HG02642 (cell line): ENCODE results near the gene MCEE.
"Not testable (repeated sequence)": the region's sequence is repeated elsewhere in the genome, so short reads cannot be mapped to it uniquely, and the experiment has no call there.

ENCODE experiments used
- ATAC-seq: cut with Tn5 transposase; IDR thresholded peaks from one replicate; pipeline ENCODE4 v1.9.1; 2021; ENCODE audit warnings: mild to moderate bottlenecking; ENCODE audit not compliant: unreplicated experiment, poor library complexity

Gene MCEE

DNA sequence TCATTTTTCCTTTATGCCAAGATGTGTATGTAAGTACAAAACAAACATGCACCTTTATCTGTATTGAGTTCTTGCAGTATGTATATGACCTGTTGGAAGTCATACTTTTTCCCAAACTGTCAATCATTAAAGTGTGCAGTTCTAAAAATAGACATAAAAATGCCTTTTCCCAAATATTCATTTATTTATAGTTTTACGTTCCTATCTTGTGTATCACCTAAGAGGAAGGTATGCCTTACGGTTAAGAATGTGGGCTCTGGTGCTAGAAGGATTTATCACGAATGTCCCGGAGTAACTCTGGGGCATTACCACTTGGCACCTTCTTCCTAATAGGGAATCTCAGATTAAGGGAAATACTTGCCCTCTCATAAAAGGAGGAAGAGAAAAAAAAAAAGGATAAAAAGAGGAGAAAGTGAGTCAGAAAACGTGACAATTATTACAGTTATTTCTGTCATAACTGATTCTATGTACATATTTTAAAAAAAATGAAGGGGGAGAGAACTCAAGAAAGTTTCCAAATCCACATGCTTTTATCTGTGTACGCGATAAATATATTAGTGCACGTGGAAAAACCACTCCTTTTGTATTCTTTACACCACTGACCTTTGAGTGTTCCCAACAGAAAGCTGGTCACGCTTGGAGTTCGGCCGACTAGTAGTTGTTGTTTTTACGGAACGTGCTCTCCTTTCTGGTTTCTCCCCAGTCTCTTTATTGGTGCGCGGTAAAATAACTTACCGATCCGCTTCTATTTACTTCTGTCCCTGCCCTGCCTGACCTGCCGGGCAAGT lies 721 bp downstream of the MCEE start:
- no peak for ATAC-seq

DNA sequence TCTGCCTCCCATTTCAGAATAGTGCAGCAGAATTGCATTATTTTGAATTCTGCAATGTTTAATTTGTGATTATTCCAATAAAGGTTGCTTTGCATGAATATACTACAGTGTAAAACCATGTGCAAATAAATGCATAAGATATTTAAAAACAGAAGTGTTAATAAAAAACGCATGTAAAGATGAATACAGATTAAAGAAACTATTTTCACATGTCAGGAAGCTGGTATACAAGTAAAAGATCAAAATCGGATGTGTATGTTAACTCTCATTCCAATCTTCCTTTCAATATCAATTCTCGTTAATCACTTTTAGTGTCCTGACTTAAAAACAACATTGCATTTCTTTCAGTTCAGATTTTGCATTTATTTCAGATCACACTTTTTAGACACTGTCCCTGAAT lies 3.1 kb downstream of the MCEE start:
- no peak for ATAC-seq

DNA sequence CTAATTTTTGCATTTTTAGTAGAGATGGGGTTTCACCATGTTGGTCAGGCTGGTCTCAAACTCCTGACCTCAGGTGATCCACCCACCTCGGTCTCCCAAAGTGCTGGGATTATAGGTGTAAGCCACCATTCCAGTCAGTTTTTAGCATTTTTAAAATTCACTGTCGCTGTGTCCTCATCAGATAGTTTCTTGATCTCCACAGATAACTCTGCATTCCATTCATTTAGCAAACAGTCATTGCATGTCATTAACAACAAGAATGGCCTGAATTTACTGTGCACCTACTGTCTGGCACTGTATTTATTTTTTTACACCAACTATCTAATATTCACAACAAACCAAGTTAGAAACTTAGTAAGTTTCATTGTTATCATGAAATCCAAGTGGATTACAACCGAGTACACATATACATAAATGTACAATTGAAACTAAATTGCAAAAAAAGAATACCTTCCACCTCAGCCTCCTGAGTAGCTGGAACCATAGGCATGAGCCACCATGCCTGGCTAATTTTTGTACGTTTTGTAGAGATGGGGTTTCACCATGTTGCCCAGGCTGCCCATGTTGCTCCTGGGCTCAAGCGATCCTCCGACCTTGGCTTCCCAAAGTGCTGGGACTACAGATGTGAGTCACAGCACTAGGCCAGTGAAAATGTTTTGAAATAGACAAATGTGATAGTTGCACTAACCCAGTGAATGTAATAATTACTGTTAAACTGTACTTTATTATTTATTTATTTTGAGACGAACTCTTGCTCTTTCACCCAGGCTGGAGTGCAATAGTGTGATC lies 4.3 kb downstream of the MCEE start:
- no peak for ATAC-seq

DNA sequence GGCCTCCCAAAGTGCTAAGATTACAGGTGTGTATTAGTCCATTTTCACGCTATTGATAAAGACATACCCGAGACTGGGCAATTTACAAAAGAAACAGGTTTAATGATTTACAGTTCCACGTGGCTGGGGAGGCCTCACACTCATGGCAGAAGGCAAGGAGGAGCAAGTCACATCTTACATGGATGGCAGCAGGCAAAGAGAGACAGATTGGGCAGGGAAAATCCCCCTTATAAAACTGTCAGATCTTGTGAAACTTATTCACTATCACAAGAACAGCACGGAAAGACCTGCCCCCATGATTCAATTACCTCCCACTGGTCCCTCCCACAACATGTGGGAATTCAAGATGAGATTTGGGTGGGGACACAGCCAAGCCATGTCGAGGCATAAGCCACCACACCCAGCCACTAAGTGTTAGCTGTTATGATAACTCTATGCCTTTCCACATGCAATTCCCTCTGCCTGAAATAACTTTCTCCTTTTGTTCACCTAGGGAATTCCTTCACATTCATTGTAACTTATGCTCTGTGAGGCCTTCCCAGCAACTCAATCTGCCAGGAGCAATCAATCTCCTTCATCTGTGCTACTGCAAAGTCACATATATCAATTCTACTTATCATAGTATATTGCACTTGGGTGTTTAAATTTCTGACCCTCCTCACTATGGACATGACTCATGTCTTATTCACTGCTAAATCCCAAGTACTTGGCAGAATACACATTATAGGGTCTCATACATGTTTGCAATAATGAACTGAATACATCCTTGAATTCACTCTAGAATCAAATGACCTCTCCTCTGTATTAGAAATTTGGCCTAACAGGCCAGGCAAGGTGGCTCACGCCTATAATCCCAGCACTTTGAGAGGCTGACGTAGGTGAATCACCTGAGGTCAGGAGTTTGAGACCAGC lies 7.4 kb downstream of the MCEE start:
- ATAC-seq: no peak

DNA sequence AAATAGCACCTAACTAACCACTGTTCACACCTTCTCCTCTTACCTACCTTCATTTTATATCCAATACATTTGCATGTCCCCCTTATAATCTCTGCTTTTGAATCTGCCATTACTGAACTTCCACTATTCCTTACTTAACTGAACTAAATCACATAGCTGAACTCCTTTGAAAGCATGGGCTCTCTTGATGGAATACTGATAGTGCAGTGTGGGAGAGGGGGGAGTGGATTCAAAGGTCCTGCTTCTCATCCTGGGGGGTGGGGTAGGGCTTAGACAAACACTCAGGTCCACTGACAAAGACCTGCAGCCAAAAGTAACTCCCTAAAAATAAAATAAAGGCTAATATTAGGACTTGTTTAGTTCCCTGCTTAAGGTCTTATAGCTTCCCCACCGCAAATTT lies 8.6 kb downstream of the MCEE start:
- no peak for ATAC-seq

DNA sequence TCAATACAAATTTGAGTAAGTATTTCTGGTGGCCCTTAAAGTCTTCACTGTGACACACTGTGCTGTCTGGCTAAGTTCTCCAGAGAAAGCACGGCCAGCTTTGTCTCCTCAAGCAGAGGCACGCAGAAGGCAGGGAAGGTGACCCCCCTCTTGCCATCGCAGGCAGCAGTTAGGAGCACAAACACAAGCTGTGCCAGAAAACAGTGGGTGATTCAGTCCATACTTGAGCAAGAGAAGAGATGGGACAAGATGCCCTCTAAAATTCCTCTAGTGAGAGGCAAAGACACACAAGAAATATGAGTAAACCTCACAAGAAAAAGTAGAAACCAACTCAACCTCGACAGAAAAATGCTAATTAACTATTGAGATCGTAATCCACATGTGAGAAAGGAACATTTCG lies 9.8 kb downstream of the MCEE start:
- ATAC-seq: no peak

DNA sequence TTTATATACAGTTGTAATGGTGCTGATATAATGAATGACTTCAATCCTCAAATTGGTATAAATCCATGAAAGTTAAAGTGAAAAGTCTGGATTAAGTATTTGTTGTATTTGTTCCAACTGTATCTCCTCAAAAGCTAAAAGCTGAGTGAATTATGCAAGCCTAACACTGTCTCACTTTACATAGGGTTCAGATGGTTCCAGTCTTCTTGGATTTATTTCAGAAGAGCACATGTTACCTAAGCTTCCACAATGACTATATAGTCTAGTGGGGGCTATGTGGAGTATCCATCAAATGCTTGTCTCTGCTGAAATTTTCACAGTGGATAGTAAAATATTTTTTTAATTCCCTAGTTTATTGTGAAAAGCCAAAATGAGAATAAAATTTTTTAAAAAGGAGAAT lies 13.0 kb downstream of the MCEE start:
- ATAC-seq: no peak

DNA sequence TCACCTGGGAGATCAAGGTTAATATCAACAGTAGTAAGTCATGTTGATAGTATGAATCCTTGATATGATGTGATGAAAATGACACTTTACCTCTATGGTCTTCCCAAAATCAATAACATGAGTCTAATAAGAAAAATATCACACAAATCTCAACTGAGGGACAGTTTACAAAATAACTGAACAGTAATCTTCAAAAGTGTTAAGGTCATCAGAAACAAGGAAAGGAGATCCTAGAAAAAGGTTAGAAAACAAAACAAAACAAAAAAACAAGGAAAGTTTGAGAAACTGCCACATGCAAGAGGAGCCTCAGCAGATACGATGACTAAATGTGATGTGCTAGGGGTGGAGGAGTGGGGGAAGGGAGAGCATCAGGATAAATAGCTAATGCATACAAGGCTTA lies 16.2 kb downstream of the MCEE start:
- ATAC-seq: no peak

DNA sequence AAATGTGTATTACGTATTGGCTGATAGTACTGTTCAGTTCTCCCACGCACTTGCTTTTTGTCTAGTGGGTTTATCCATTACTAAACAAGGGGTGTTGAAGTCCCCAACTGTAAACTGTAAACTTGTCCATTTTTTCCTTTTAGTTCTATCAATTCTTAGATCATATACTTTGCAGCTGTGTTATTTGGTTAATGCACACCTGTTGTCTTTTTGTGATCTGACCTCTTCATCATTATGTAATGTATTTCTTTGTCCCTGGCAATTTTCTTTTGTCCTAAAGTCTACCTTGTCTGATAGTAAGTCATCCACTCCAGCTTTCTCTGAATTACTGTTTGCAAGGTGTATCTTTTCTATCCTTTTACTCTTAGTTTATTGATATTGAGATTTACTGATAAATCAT lies 21.9 kb downstream of the MCEE start:
- no peak for ATAC-seq

DNA sequence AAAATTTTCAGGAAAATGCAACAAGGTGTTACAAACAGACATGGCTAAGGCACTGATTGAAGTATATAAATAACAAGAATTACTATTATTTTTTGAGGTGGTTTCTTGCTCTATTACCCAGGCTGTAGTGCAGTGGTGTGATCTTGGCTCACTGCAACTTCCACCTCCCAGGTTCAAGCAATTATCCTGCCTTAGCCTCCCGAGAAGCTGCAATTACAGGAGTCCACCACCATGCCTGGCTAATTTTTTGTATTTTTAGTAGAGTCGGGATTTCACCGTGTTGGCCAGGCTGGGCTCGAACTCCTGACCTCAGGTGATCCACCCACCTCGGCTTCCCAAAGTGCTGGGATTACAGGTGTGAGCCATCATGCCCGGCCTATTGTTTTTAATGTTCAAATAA lies 23.6 kb downstream of the MCEE start:
- ATAC-seq: not testable (repeated sequence)

DNA sequence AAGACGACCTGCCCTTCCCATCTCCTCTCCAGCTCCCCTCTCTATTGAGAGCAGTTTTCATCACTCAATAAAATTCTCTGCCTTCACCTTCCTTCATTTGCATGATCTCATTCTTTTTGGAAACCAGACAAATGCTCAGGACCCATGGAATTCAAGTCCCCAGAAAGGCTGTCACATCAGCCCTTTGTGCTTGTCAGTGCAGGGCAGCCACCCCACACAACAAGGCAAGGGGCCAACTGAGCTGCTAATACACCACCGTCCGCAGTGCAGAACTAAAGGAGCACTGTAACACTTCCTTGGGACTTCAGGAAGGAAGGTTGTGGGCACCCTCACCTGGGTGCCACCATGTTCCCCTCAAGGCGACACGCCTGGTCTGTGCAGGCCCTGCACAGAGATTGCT lies 26.2 kb downstream of the MCEE start:
- ATAC-seq: no peak

DNA sequence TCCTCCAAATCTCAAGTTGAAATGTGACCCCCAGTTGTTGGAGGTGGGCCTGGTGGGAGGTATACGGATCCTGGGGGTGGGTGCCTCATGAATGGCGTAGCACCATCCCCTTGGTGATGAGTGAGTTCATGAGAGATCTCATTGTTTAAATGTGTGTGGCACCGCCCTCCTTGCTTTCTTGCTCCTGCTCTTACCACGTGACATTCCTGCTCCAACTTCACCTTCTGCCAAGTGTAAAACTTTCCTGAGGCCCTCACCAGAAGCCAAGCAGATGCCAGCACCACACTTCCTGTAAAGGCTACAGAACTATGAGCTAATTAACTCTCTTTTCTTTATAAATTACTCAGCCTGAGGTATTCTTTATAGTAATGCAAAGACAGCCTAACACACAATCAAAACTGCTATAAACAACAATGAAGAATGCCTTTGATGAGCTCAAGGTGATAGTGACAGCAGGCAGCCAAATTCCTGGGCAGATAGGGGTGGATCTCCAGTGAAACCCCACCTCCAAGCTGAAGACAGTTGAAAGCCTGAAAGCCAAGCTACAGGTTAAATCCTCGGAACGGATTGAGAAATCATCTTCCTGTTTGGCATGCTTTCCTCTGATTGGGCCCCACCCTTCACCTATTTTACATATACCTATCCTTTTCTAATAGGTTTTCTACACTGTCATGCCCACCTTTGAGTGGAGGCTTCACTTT lies 26.9 kb downstream of the MCEE start:
- no peak for ATAC-seq

DNA sequence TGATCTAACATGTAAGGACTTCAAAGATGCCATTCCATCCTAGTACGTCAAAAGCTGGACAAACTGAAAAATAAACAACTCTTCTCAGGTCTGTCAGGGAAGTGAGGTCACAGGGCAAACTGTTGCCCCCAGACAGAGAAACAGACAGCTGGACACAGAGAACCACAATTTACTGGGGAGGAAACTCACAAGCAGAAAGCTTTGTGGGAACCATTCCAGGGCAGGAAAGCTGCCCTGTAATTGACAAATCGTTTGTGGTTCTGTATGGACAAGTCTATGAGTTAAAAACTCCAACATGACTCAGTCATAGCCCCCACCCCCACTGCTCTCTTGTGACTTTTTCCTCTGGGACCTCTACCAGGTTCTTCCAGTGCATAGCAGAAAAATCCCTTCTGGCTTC lies 28.4 kb downstream of the MCEE start:
- ATAC-seq: no peak

DNA sequence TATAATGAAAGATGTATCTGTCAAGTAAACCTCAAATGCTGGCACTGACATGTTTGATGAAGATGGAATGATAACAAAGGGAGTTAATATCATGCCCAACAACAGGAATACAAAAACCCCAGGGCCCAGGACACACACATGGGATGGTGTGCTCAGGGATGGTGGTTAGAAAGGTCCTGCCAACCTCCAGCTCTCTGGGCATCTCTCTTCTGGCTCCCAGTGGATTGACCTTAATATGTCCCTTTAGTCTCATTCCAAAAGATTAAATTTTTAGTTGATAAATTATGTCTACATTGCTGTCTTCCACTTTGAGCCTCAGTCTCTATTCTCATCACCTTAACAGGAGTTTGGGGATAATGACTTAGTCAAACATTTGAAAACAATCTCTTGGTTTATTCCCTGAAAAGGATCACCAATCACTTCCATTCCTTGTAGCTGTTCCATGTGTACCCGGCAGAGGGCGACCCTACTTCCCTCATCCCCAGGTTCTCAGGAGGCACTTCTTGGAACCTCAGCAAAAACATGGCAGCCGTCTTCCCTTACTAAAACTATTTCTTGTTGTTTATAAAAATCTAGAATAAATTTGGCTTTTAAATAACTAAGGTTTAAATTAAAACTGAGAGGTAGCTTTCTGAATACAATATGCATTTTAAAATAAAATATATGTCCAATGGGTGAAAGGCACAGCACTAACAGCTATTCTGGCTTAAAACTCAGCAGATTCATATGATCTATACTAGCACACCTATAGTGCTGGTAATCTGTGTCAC lies 29.6 kb downstream of the MCEE start:
- no peak for ATAC-seq

DNA sequence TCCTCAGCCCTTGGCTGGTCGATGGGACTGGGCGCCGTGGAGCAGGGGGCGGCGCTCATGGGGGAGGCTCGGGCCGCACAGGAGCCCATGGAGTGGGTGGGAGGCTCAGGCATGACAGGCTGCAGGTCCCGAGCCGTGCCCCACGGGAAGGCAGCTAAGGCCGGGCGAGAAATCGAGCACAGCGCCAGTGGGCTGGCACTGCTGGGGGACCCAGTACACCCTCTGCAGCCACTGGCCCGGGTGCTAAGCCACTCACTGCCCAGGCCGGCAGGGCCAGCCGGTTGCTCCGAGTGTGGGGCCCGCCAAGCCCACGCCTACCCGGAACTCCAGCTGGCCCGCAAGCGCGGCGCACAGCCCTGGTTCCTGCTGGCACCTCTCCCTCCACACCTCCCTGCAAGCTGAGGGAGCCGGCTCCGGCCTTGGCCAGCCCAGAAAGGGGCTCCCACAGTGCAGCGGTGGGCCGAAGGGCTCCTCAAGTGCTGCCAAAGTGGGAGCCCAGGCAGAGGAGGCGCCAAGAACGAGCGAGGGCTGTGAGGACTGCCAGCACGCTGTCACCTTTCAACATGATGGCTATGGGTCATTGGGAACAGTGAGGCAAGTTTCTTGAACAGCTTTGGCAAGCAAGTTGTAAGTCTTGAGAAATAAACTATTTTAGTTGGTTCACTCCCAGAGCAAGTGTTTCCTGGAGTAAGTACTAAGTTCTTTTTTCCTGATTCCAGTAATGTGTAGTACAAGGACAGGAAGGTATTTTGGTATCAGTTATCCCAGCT lies 37.4 kb downstream of the MCEE start:
- ATAC-seq: not testable (repeated sequence)

DNA sequence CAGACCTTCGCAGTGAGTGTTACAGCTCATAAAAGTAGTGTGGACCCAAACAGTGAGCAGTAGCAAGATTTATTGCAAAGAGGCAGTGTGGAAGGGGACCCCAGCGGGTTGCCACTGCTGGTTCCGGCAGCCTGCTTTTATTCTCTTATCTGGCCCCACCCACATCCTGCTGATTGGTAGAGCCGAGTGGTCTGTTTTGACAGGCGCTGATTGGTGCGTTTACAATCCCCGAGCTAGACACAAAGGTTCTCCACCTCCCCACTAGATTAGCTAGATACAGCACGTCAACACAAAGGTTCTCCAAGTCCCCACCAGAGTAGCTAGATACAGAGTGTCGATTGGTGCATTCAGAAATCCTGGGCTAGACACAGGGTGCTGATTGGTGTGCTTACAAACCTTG lies 38.2 kb downstream of the MCEE start:
- not testable (repeated sequence) for ATAC-seq

DNA sequence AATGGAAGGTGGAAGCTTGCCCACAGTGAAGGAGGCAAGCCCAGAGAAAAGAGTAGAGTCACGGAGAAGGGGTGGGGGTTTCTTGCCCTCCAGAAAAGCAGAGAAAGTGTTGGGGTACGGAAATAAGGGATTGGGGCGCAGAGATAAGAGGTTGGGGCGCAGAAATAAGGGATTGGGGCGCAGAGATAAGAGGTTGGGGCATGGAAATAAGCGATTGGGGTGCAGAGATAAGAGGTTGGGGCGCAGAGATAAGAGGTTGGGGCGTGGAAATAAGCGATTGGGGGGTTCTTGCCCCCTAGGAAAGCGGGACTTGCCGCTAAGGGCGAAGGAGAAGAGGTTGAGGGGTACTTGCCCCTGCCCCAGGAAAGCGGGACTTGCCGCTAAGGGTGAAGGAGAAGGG lies 40.6 kb downstream of the MCEE start:
- ATAC-seq: not testable (repeated sequence)

DNA sequence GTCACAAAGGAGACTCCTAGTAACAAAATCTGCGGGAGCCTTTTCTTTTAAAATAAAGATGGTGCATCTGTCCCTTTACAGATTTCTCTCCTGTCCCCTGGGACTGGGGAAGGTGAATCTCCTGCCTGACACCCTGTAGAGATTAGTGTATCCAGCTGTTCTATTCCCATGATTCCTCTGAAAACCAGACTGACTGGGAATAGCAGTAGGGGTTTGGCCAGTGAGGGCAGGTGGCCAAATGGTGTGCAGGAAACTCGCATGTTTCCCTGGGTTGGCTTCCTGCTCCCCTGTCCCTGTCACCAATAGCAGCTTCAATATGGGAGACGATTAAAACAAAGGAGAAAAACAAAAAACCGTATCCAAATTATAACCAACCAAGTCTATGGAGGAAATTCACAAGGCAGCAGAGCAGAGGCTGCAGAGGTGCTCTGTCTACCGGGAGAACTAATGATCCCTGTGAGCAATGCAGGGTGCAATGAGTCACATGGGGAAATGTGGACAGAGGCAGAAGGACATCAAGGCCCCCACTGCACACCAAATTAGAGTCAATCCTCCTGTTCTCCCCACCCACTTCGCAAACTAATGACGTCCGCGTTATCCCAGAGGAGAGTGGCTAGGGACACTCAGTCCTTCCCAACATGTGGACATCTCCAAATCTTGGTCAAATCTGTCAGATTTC lies 44.6 kb downstream of the MCEE start:
- not testable (repeated sequence) for ATAC-seq
